GM12801 (cell line): ENCODE data around the gene FMNL2.

ENCODE experiments used
- TF ChIP-seq, protein P1 (sequence below): IDR thresholded peaks from one replicate; pipeline ENCODE4 v1.5.1; 2011; ENCODE audit warnings: control low read depth; ENCODE audit not compliant: insufficient read length; ENCODE audit errors: extremely low read depth

The FMNL2 gene

DNA sequence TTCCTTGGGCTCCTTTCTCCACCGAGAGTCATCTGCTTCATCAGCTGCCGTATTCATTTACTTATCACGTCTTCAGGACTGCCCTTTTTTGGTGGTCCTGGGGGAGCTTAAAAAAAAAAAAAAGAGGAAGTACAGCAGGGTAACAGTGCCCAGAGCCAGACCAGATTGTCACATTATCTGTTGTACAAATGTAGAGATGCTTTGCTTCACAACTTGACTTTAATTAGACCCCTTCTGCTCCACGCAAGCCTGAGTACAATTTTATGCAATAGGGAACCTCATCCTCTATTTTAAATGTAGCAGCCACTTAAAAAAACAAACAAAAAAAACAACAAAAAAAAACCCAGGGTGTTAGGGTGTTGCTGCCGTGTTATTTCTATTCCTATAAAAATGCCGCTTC, 254.0 kb downstream of the FMNL2 start:
- TF ChIP-seq, protein P1, sequence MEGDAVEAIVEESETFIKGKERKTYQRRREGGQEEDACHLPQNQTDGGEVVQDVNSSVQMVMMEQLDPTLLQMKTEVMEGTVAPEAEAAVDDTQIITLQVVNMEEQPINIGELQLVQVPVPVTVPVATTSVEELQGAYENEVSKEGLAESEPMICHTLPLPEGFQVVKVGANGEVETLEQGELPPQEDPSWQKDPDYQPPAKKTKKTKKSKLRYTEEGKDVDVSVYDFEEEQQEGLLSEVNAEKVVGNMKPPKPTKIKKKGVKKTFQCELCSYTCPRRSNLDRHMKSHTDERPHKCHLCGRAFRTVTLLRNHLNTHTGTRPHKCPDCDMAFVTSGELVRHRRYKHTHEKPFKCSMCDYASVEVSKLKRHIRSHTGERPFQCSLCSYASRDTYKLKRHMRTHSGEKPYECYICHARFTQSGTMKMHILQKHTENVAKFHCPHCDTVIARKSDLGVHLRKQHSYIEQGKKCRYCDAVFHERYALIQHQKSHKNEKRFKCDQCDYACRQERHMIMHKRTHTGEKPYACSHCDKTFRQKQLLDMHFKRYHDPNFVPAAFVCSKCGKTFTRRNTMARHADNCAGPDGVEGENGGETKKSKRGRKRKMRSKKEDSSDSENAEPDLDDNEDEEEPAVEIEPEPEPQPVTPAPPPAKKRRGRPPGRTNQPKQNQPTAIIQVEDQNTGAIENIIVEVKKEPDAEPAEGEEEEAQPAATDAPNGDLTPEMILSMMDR = no peak

DNA sequence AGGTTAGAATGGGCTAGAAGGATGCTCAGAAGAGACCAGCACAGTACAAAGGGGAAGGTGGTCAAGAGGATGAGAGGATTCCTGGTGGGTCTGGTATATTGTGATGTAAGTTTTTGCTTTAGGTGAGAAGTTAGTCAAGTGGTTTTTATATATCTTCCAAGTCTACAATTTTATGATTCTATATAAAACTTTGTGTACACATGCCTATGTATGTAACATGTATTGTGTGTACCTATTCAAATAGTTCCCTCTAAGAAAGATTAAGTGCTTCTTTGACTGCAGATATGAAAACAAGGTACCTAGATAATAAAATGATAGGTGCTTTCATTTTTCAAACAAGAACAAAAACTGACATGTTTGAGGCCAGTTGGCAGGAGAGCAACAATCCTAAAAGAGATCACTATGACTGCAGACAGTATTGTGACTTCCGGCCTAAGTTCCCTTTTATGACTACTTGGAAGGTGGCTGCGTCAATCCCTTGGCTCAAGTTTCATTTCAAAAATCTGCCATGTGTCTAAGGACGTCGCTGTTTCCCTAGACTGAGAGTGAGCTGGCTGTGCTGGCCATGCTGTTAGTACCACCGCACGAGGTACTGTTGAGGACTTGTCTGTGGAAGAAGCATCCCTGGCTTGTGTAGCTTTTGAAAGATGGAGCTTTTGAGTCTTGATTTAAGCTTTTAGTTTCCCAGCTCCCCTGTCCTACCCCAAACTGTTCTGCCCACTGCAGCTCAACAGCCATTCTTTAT, 259.2 kb downstream of the FMNL2 start:
- TF ChIP-seq, protein P1 = no peak

DNA sequence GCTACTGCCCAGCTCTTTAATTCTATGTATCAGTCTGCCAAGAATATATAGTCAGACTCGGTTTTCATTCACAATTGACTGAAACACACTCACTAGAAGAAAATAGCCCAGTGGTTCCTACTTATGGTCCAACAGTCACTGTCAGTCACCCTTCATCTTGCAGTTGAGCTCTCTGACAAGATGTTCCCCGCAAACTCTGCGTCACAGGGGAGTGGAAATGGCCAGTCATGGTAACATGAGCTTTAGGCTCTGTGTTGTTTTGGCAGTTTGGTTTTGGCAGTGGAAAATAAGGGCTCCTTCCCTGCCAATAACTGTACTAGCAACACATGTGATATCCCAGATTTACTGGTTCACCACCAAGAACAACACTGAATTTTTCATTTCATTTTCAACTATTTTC, 259.8 kb downstream of the FMNL2 start:
- TF ChIP-seq, protein P1 = no peak

DNA sequence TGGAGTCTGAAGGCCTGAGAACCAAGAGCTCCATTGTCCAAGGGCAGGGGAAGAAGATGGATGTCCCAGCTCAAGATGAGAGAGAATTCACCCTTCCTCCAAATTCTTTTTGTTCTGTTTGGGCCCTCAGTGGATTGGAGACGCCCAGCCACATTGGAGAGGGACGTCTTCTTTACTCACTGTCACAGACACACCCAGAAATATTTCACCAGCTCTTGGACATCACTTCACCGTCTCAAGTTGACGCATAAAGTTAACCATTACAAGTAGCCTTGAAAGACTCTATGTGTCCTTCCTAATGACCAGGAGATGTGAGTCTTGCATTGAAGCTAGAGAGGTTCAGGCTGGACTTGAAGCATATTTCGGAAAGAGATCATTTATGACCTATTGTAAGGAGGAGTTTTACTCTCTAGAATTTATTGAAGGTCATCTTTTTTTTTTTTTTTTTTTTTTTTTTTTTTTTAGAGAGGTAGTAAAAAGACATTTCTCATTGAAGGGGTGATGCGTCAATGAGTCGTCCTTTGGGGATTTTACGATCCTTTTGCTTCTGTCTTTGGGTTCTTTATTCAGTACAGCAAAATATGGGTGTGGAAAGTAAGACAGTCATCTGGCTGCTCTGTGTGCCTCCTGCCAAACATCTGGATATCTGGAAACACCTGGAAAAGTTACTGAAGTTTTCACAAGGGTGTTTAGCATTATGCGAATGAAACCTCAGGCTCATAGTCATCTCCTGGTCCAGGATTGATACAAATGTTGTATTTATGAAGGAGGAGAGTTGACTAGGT, 264.2 kb downstream of the FMNL2 start:
- TF ChIP-seq, protein P1 = no peak

DNA sequence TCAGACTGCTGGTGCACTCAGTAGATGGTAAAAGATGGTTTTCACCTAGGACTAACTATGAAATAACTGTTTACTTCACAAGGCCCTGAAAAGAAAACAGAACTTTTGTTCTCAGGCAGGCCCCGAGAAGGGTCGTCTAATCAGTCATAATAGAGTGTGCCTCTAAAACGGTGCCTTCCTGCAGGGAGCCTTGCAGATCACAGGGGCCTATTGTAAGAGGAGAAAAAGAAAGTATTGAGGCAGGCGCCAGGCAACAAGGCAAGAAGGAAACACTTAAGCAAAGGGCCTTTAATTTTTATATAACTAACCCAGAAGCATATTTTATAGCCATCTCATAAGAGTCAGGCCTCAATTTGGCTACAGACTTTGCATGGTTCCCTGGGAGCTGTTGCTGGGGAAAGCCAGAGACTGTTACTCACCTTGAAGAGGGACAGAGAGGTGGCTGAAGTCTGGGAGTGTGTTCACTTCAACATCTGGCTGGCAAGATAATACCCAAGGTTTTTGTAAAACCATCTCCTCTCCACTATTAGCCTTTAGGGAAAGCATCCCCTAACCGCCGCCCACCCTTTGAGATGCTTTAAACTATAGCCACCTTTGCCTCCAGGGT, 265.2 kb downstream of the FMNL2 start:
- TF ChIP-seq, protein P1 = no peak

DNA sequence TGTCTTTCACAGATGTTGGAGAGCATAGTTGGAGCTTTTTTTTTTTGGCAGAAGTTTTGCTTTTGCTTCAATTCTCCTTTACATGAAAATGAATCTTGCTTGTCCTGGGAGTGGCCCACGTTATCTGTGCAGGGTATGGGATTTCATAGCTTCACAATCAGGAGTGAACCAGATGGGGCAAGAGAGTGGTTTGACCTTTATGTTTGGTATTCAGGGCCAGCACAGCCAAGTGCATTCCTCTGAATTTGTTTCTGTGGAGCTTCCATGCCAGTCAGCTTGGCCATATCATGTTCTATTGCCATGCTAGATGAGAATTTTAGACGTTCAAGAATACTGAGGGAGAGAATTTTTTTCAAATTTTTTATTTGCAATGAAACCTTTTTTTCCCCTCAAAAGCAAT, 265.7 kb downstream of the FMNL2 start:
- TF ChIP-seq, protein P1 = no peak

DNA sequence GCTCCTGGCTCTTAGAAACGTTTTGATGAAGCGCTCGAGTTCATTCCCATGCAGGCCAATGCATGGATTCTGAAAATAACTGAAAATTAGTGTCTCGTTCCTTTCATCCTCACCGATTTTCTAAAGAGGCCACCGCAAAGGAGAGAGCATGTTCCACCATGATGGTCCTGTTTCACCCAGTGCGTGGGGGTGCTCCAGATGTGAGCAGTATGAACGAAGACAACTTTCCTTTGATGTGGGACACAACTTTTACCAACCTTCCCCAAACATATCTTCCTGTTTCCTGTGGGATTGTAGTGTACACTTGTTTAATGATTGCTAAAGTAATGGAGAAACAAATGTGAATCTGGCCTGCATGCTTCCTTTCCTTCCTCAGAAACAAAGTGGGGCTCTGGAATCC, 267.8 kb downstream of the FMNL2 start:
- TF ChIP-seq, protein P1 = no peak
